ENCODE results near the gene ETFA. TPM values are rescaled to one million over a fixed set of nuclear protein-coding genes. Genes with fewer than 3 reads are reported as not detected.

ETFA gene
- total and polyA plus RNA-seq, 10 of the 15 experiments (the other 5 are each of a cell fraction or from before 2014, with no cell fraction given), result 114 to 331 (median 152) TPM

GRCh38 chr15:76299786-76300185 is 11.5 kb downstream of the ETFA start:
- WGBS (ENCODE audit: insufficient coverage, insufficient replicate concordance, low lambda C conversion rate, missing lambda C conversion rate), result 100% methylated on average over 1 of the region's 1 CpG
- H3K27ac ChIP-seq (ENCODE audit: control insufficient read depth, insufficient read depth), result no peak overlapping the region
- H3K79me2 ChIP-seq (ENCODE audit: control insufficient read depth, insufficient read depth, low read length), result peaks cover 79% of the 10 kb centered on the region
- no peaks in the 10 kb centered on the region; the same call in 1 of the 3 replicates for H3K9me3 ChIP-seq (replicated peaks; ENCODE audit: control insufficient read depth, insufficient read depth, low read length)
- peaks cover 3% of the 10 kb centered on the region; the same call in 1 of the 2 replicates for H4K20me1 ChIP-seq (ENCODE audit: control insufficient read depth, insufficient read depth)
- H3K4me2 ChIP-seq (ENCODE audit: control insufficient read depth, insufficient read depth), result no peak overlapping the region; the same call in 1 of the 2 replicates
- no peak overlapping the region for H2AFZ ChIP-seq (ENCODE audit: control insufficient read depth, low read depth, low read length)
- H3K9ac ChIP-seq (ENCODE audit: control insufficient read depth, insufficient read depth, low read length), result no peak overlapping the region
- H3K27me3 ChIP-seq (replicated peaks in 1 of 2; ENCODE audit: control insufficient read depth in 2 of 2, insufficient read depth in 2 of 2, low read length in 1 of 2), result no peaks in the 10 kb centered on the region
- H3K4me1 ChIP-seq (ENCODE audit: control insufficient read depth, insufficient read depth, low read length), result peaks cover 6% of the 10 kb centered on the region
- POLR2A ChIA-PET, result interaction anchor here (1.4 to 1.8 kb wide), 2 partner anchors 9 to 10 kb away, joined by 6 to 7 read pairs; no protein-coding TSS in a partner anchor
- DNase-seq (ENCODE audit: low read depth, low spot score) (no peak), FAIRE-seq (no peak), ATAC-seq (no peak)
- in situ Hi-C loops (cut with MboI), result no loop called here
- RAD21 ChIA-PET (ENCODE audit: unreplicated experiment), result interaction anchor here (1.8 kb wide), 1 partner anchor 10 kb away, joined by 3 read pairs; no protein-coding TSS in a partner anchor
- no peak overlapping the region for H3K4me3 ChIP-seq
- intact Hi-C loops (cut with micrococcal nuclease; ENCODE audit: unreplicated experiment), result no loop called here
- H3K36me3 ChIP-seq (ENCODE audit: control insufficient read depth in 2 of 2, insufficient read depth in 2 of 2, low read length in 1 of 2), result peaks cover 0 to 9% of the 10 kb centered on the region in 2 experiments; a peak in 1 of 4 replicates
- SMC1A ChIA-PET (ENCODE audit: uncharacterized antibody, unreplicated experiment), result interaction anchor here (0.5 to 1.7 kb wide), 2 partner anchors 10 to 27 kb away, joined by 3 to 5 read pairs; no protein-coding TSS in a partner anchor
- CTCF ChIA-PET, result interaction anchor here (1.0 kb wide), 1 partner anchor 110 kb away, joined by 3 read pairs; no protein-coding TSS in a partner anchor
- BruUV-seq (replicated peaks), result no TSS peak
- TF ChIP-seq ZBED1 (IDR thresholded peaks at IDR 0.05; ENCODE audit: borderline replicate concordance) (no peak), SREBF2 (IDR thresholded peaks at IDR 0.05; ENCODE audit: low read length) (no peak), ZBTB11 (CRISPR knock-in tag; IDR thresholded peaks at IDR 0.05) (no peak), RAD21 (IDR thresholded peaks at IDR 0.05; ENCODE audit: insufficient read depth, low read depth, low read length) (no peak), GATAD2B (conservative IDR thresholded peaks at IDR 0.05; ENCODE audit: low read depth) (no peak), NFYA (IDR thresholded peaks at IDR 0.05; ENCODE audit: borderline replicate concordance, low read depth, low read length) (no peak), ATF2 (IDR thresholded peaks at IDR 0.05; ENCODE audit: low read length) (no peak), IKZF1 (conservative IDR thresholded peaks at IDR 0.05) (no peak), RFX5 (IDR thresholded peaks at IDR 0.05; ENCODE audit: low read depth, low read length) (no peak), ZNF687 (IDR thresholded peaks at IDR 0.05) (no peak), SP1 (IDR thresholded peaks at IDR 0.05; ENCODE audit: low read depth, low read length) (no peak), LARP7 (IDR thresholded peaks at IDR 0.05) (no peak), HDAC2 (IDR thresholded peaks at IDR 0.05) (no peak), ELK1 (IDR thresholded peaks at IDR 0.05; ENCODE audit: low read depth, low read length) (no peak), MTA2 (IDR thresholded peaks at IDR 0.05; ENCODE audit: low read depth) (no peak), TARDBP (IDR thresholded peaks at IDR 0.05; ENCODE audit: borderline replicate concordance) (no peak)

All from GM12878 (cell line).